Nephron (organoid): ENCODE results near the gene WAC.

ENCODE experiments used
- H3K27ac Mint-ChIP-seq, 3 experiments: 2 replicates each; pipeline ENCODE4 v1.8.0; 2020; ENCODE audit warnings: mixed read lengths in 3 of 3, mild to moderate bottlenecking in 2 of 3, moderate library complexity in 1 of 3
- H3K27me3 Mint-ChIP-seq: 2 replicates; pipeline ENCODE4 v1.8.0; 2021; ENCODE audit warnings: low read depth, mild to moderate bottlenecking, moderate library complexity, mixed read lengths
- H3K36me3 Mint-ChIP-seq: 2 replicates; pipeline ENCODE4 v1.8.0; 2020; ENCODE audit warnings: low read depth, mixed read lengths
- H3K4me1 Mint-ChIP-seq: 2 replicates; pipeline ENCODE4 v1.8.0; 2020; ENCODE audit warnings: mixed read lengths
- H3K4me3 Mint-ChIP-seq, 3 experiments: 2 replicates each; pipeline ENCODE4 v1.8.0; 2020; ENCODE audit warnings: mild to moderate bottlenecking in 3 of 3, mixed read lengths in 3 of 3, moderate library complexity in 2 of 3
- H3K9me3 Mint-ChIP-seq: 2 replicates; pipeline ENCODE4 v1.8.0; 2020; ENCODE audit warnings: mixed read lengths
- CTCF ChIP-seq, 3 experiments: fragments of 200-600 bp; sonication (generic); IDR thresholded peaks; one replicate each; pipeline ENCODE4 v1.5.0; 2021; ENCODE audit warnings: antibody characterized with exemption in 3 of 3; ENCODE audit not compliant: unreplicated experiment in 3 of 3

WAC gene

GRCh38 chr10:28530751-28531150 is 2.2 kb upstream of the WAC start:
- Mint-ChIP-seq H3K27ac (peak overlapping the region; percentile 53 to 100 (median 100)), H3K4me3 (peak overlapping the region; percentile 97 to 100 (median 98)), H3K4me1 (peaks cover 41% of the 10 kb centered on the region), H3K27me3 (no peaks in the 10 kb centered on the region), H3K9me3 (peaks cover 11% of the 10 kb centered on the region), H3K36me3 (peaks cover 49% of the 10 kb centered on the region)
- TF ChIP-seq CTCF (IDR thresholded peaks at IDR 0.05; ENCODE audit: unreplicated experiment in 3 of 3) = no peak

- H3K4me1 Mint-ChIP-seq = peaks cover 46% of the 10 kb centered on the region
- peak overlapping the region; percentile 100 for H3K27ac Mint-ChIP-seq
- no peaks in the 10 kb centered on the region for H3K9me3 Mint-ChIP-seq
- H3K4me3 Mint-ChIP-seq = peak overlapping the region; percentile 99 to 100 (median 100)
- H3K27me3 Mint-ChIP-seq = no peaks in the 10 kb centered on the region
- no peak for TF ChIP-seq CTCF (IDR thresholded peaks at IDR 0.05; ENCODE audit: unreplicated experiment in 3 of 3)
- H3K36me3 Mint-ChIP-seq = peaks cover 46% of the 10 kb centered on the region
Measured at GRCh38 chr10:28533186-28533564, 257 bp downstream of the WAC start.

DNA sequence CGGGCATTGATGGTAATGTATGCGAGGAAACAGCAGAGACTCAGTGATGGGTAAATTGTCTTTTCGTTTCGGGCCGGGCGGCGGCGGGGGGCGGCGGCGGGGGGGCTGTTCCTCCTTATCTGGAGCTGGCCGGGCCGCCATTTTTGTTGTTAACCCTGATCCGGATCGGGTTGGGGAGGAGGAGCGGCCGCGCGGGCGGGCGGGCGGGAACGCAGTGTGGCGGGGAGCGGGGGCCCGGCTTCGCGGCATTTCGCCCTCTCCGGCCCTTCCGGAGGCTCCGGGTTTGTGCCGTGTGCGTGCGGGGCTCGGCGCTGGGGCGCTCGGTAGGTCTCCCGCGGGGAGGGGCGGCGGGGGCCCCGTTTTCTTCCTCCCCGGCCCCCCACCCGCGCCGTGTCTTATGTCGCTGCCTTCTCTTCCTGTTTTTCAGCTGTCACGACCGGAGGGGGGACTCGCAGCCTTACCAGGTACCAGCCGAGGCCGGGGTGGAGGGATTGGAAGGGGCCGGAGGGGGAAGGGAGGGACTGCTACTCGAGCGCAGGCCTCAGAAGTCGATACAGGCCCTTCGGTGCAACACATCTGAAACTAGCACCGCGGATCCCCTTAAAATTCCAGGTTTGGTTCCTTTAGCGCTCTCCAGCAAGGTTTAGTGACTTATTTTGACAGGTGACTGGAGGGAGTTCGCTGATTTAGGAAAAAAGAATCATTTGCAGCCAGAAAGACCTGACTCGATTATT is 820 bp downstream of the WAC start:
- Mint-ChIP-seq H3K27me3 (no peaks in the 10 kb centered on the region), H3K9me3 (no peaks in the 10 kb centered on the region), H3K27ac (peak overlapping the region; percentile 92 to 100 (median 97)), H3K4me1 (peaks cover 46% of the 10 kb centered on the region), H3K4me3 (peak overlapping the region; percentile 99 to 100 (median 100)), H3K36me3 (peaks cover 50% of the 10 kb centered on the region)
- TF ChIP-seq CTCF (IDR thresholded peaks at IDR 0.05; ENCODE audit: unreplicated experiment in 3 of 3) = no peak

DNA sequence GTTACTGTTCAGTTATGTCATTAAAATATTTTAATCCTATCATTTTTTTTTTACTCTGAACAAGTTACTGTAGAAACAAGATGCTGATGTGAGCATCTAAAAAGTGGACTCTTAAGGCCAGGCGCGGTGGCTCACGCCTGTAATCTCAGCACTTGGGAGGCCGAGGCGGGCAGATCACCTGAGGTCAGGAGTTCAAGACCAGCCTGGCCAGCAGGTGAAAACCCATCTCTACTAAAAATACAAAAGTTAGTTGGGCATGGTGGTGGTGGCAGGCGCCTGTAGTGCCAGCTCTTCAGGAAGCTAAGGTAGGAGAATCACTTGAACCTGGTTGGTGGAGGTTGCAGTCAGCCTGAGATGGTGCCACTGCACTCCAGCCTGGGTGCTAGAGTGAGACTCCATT is 2.9 kb downstream of the WAC start:
- Mint-ChIP-seq H3K27ac (peak overlapping the region; percentile 47 to 100 (median 92)), H3K36me3 (peaks cover 56% of the 10 kb centered on the region), H3K27me3 (no peaks in the 10 kb centered on the region), H3K4me3 (peak overlapping the region; percentile 64 to 94 (median 78)), H3K4me1 (peaks cover 35% of the 10 kb centered on the region), H3K9me3 (no peaks in the 10 kb centered on the region)
- no peak for TF ChIP-seq CTCF (IDR thresholded peaks at IDR 0.05; ENCODE audit: unreplicated experiment in 3 of 3)

DNA sequence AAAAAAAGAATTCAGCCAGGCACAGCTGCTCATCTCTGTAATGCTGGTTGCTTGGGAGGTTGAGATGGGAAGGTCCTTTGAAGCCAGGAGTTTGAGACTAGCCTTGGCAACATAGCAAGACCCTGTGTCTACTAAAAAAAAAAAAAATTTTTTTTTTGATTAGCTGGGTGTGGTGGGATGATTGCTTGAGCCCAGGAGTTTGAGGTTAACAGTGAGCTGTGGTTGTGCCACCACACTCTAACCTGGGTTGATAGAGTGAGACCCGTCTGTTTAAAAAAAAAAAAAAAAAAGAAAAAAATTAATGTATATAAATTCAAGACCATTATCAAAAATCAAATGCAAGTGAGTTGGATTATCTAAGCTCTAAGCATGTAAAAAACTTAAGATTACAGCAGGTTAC is 5.7 kb downstream of the WAC start:
- Mint-ChIP-seq H3K4me1 (peaks cover 22% of the 10 kb centered on the region), H3K27me3 (no peaks in the 10 kb centered on the region), H3K4me3 (no peak overlapping the region), H3K36me3 (peaks cover 81% of the 10 kb centered on the region), H3K9me3 (no peaks in the 10 kb centered on the region), H3K27ac (no peak overlapping the region)
- TF ChIP-seq CTCF (IDR thresholded peaks at IDR 0.05; ENCODE audit: unreplicated experiment in 3 of 3) = no peak

GRCh38 chr10:28540145-28540544 is 7.2 kb downstream of the WAC start:
- peaks cover 80% of the 10 kb centered on the region for H3K36me3 Mint-ChIP-seq
- peaks cover 11% of the 10 kb centered on the region for H3K4me1 Mint-ChIP-seq
- no peak overlapping the region for H3K27ac Mint-ChIP-seq
- no peaks in the 10 kb centered on the region for H3K9me3 Mint-ChIP-seq
- no peak for TF ChIP-seq CTCF (IDR thresholded peaks at IDR 0.05; ENCODE audit: unreplicated experiment in 3 of 3)
- H3K27me3 Mint-ChIP-seq = no peaks in the 10 kb centered on the region
- no peak overlapping the region for H3K4me3 Mint-ChIP-seq
